H1 (cell line): Measurements from ENCODE around the gene DBNDD1. TPM values are rescaled to one million over a fixed set of nuclear protein-coding genes. Genes with fewer than 3 reads are reported as not detected.

Source experiments
- CTCF ChIA-PET: fragments of 300-600 bp; sonication (Branson Sonifier 250); formaldehyde crosslinking; loops from one replicate; lab custom pipeline; 2021; ENCODE audit not compliant: partially characterized antibody; lab: Charles Lee
- POLR2A ChIA-PET: fragments of 300-600 bp; sonication (Branson Sonifier 250); formaldehyde crosslinking; loops from one replicate; lab custom pipeline; 2021; ENCODE audit warnings: inconsistent platforms; ENCODE audit not compliant: partially characterized antibody; lab: Charles Lee
- DNase-seq, 2 experiments: peaks; one replicate each; pipeline versions ENCODE4 v3.0.0 to v3.0.0-alpha.2; 2010 to 2022; ENCODE audit warnings: low spot score in 2 of 2, low read depth in 1 of 2, mixed read lengths in 1 of 2
- FAIRE-seq: peaks from 2 replicates; lab custom pipeline; 2011; peaks lifted over from hg19 to GRCh38; lab: Jason Lieb, UNC
- H2AFZ ChIP-seq: 2 replicates; pipeline ENCODE4 v1.8.1; 2012; ENCODE audit warnings: low read length, inconsistent platforms
- H2AK5ac ChIP-seq: 2 replicates; pipeline ENCODE4 v1.6.1; 2013; ENCODE audit warnings: low read depth, low read length
- H2BK120ac ChIP-seq: replicated peaks from 2 replicates; pipeline ENCODE3; 2013; ENCODE audit warnings: low read depth, low read length, inconsistent platforms
- H2BK12ac ChIP-seq: 2 replicates; pipeline ENCODE4 v1.6.1; 2013; ENCODE audit warnings: low read depth, low read length
- H2BK15ac ChIP-seq: 2 replicates; pipeline ENCODE4 v1.6.1; 2013; ENCODE audit warnings: low read length
- H2BK20ac ChIP-seq: 2 replicates; pipeline ENCODE4 v1.6.1; 2013; ENCODE audit warnings: low read length
- H2BK5ac ChIP-seq: 2 replicates; pipeline ENCODE4 v1.6.1; 2013; ENCODE audit warnings: low read depth, low read length
- H3K14ac ChIP-seq: 2 replicates; pipeline ENCODE4 v1.6.1; 2013; ENCODE audit warnings: inconsistent platforms; ENCODE audit not compliant: insufficient read length
- H3K18ac ChIP-seq: 2 replicates; pipeline ENCODE4 v1.6.1; 2013; ENCODE audit warnings: low read length; ENCODE audit errors: extremely low read depth
- H3K23ac ChIP-seq: 2 replicates; pipeline ENCODE4 v1.6.1; 2013; ENCODE audit warnings: inconsistent platforms; ENCODE audit not compliant: insufficient read length
- H3K23me2 ChIP-seq: 2 replicates; pipeline ENCODE4 v1.6.1; 2013; ENCODE audit warnings: low read depth, low read length
- H3K27ac ChIP-seq: 2 replicates; pipeline ENCODE4 v1.6.1; 2011; ENCODE audit warnings: low read depth, low read length, inconsistent platforms
- H3K27me3 ChIP-seq, 4 experiments: replicated peaks in 1 of 4; 1 replicate in 1 of 4; 2 replicates in 3 of 4; pipeline versions ENCODE4 v1.6.1 to v1.8.1; 2011 to 2013; ENCODE audit warnings: low read length in 3 of 4, mild to moderate bottlenecking in 3 of 4, inconsistent platforms in 2 of 4, mixed read lengths in 2 of 4, moderate library complexity in 1 of 4; ENCODE audit not compliant: control insufficient read depth in 3 of 4, insufficient read depth in 3 of 4; ENCODE audit errors: extremely low read depth in 1 of 4
- H3K36me3 ChIP-seq, 4 experiments: 2 replicates each; pipeline versions ENCODE4 v1.6.1 to v1.8.1; 2011 to 2013; ENCODE audit warnings: mild to moderate bottlenecking in 4 of 4, low read length in 3 of 4, moderate library complexity in 2 of 4, control low read depth in 1 of 4, inconsistent platforms in 1 of 4; ENCODE audit not compliant: insufficient read depth in 4 of 4, control insufficient read depth in 2 of 4
- H3K4ac ChIP-seq: replicated peaks from 2 replicates; pipeline ENCODE3; 2013; ENCODE audit warnings: low read length, low read depth, mixed read lengths, inconsistent platforms; ENCODE audit not compliant: insufficient read length
- H3K4me1 ChIP-seq, 4 experiments: replicated peaks in 1 of 4; 1 replicate in 1 of 4; 2 replicates in 3 of 4; pipeline versions ENCODE4 v1.6.1 to v1.8.1; 2011 to 2013; ENCODE audit warnings: low read length in 3 of 4, inconsistent platforms in 2 of 4, mixed read lengths in 1 of 4; ENCODE audit not compliant: insufficient read depth in 4 of 4, control insufficient read depth in 3 of 4
- H3K4me2 ChIP-seq, 2 experiments: 2 replicates each; pipeline versions ENCODE4 v1.6.1 to v1.8.1; 2011 to 2013; ENCODE audit warnings: low read depth in 2 of 2, low read length in 2 of 2, control low read depth in 1 of 2, inconsistent platforms in 1 of 2, mild to moderate bottlenecking in 1 of 2; ENCODE audit not compliant: insufficient read depth in 1 of 2
- H3K4me3 ChIP-seq, 4 experiments: fragments of 200-600, 300-600 bp in 1 of 4; sonication (generic), shearing (Covaris generic), sonication (Bioruptor Twin) in 1 of 4; 2 replicates each; pipeline versions ENCODE4 v1.5.1 to v1.8.1; 2011 to 2016; ENCODE audit warnings: low read length in 4 of 4, low read depth in 3 of 4, control low read depth in 2 of 4, inconsistent platforms in 2 of 4, mild to moderate bottlenecking in 2 of 4, mixed read lengths in 1 of 4, moderate library complexity in 1 of 4; ENCODE audit not compliant: insufficient read depth in 2 of 4; ENCODE audit errors: extremely low read depth in 1 of 4
- H3K56ac ChIP-seq: replicated peaks from 2 replicates; pipeline ENCODE3; 2013; ENCODE audit warnings: low read depth, mild to moderate bottlenecking, mixed read lengths, low read length, inconsistent platforms; ENCODE audit not compliant: insufficient read length
- H3K79me1 ChIP-seq: 2 replicates; pipeline ENCODE4 v1.6.1; 2013; ENCODE audit warnings: low read depth, low read length, control low read depth
- H3K79me2 ChIP-seq, 2 experiments: 2 replicates each; pipeline versions ENCODE4 v1.6.1 to v1.8.1; 2012 to 2013; ENCODE audit warnings: low read length in 2 of 2, mild to moderate bottlenecking in 2 of 2, inconsistent platforms in 1 of 2; ENCODE audit not compliant: insufficient read depth in 2 of 2, control insufficient read depth in 1 of 2
- H3K9ac ChIP-seq, 4 experiments: replicated peaks in 1 of 4; 1 replicate in 1 of 4; 2 replicates in 3 of 4; pipeline versions ENCODE4 v1.6.1 to v1.8.1; 2011 to 2013; ENCODE audit warnings: low read depth in 3 of 4, low read length in 3 of 4, control low read depth in 2 of 4, mild to moderate bottlenecking in 2 of 4, moderate library complexity in 2 of 4, inconsistent platforms in 1 of 4; ENCODE audit errors: extremely low read depth in 1 of 4
- H3K9me3 ChIP-seq, 2 experiments: 2 replicates each; pipeline versions ENCODE4 v1.6.1 to v1.8.1; 2012 to 2013; ENCODE audit warnings: mild to moderate bottlenecking in 2 of 2, moderate library complexity in 2 of 2, control low read depth in 1 of 2, inconsistent platforms in 1 of 2, low read depth in 1 of 2, low read length in 1 of 2, mixed read lengths in 1 of 2; ENCODE audit not compliant: insufficient read depth in 2 of 2
- H4K20me1 ChIP-seq, 2 experiments: replicated peaks in 1 of 2; 2 replicates each; pipeline versions ENCODE3 to v1.8.1; 2011 to 2013; ENCODE audit warnings: inconsistent platforms in 2 of 2, low read length in 2 of 2, mild to moderate bottlenecking in 1 of 2; ENCODE audit not compliant: insufficient read depth in 2 of 2, control insufficient read depth in 1 of 2
- H4K5ac ChIP-seq: 2 replicates; pipeline ENCODE4 v1.6.1; 2013; ENCODE audit warnings: low read length, low read depth, mixed read lengths, inconsistent platforms; ENCODE audit not compliant: insufficient read length
- H4K8ac ChIP-seq: 2 replicates; pipeline ENCODE4 v1.8.0; 2013; ENCODE audit warnings: mild to moderate bottlenecking, moderate library complexity, low read length, inconsistent platforms; ENCODE audit not compliant: insufficient read depth; ENCODE audit errors: extremely low read depth
- H4K91ac ChIP-seq: replicated peaks from 2 replicates; pipeline ENCODE3; 2013; ENCODE audit warnings: low read length, mixed read lengths, inconsistent platforms; ENCODE audit not compliant: insufficient read length
- ASH2L ChIP-seq: fragments of 200-600, 300-600 bp; sonication (generic); IDR thresholded peaks from one replicate; pipeline ENCODE4 v1.7.1; 2017; ENCODE audit warnings: low read length
- CEBPB ChIP-seq: IDR thresholded peaks from 2 replicates; pipeline ENCODE4 v1.6.1; 2012; ENCODE audit warnings: low read depth, low read length
- CHD1 ChIP-seq: IDR thresholded peaks from 2 replicates; pipeline ENCODE4 v1.6.1; 2012; ENCODE audit warnings: low read depth, low read length, improper control_type of control experiment
- CTBP2 ChIP-seq: IDR thresholded peaks from 2 replicates; pipeline ENCODE4 v1.7.0; 2011; ENCODE audit warnings: borderline replicate concordance, mild to moderate bottlenecking, moderate library complexity, mixed read lengths, low read length; ENCODE audit not compliant: insufficient read depth, insufficient read length
- FOSL1 ChIP-seq: IDR thresholded peaks from 2 replicates; pipeline ENCODE4 v1.6.1; 2011; ENCODE audit warnings: mild to moderate bottlenecking, low read depth, low read length, moderate library complexity; ENCODE audit not compliant: insufficient read depth
- JUN ChIP-seq: IDR thresholded peaks from 2 replicates; pipeline ENCODE4 v1.6.1; 2011; ENCODE audit warnings: low read depth, mild to moderate bottlenecking, improper control_type of control experiment, low read length
- KDM4A ChIP-seq: IDR thresholded peaks from one replicate; pipeline ENCODE4 v1.7.1; 2012; ENCODE audit warnings: low read depth, mild to moderate bottlenecking, moderate library complexity, low read length, inconsistent platforms; ENCODE audit not compliant: severe bottlenecking
- KDM5A ChIP-seq: fragments of 200-600 bp; IDR thresholded peaks from 2 replicates; pipeline ENCODE4 v1.7.1; 2012; ENCODE audit warnings: mild to moderate bottlenecking, low read length, inconsistent platforms, mixed read lengths
- PHF8 ChIP-seq: fragments of 200-600 bp; sonication (generic); conservative IDR thresholded peaks from 2 replicates; pipeline ENCODE4 v1.7.1; 2012; ENCODE audit warnings: low read depth, mild to moderate bottlenecking, inconsistent platforms, low read length, moderate library complexity
- POLR2A ChIP-seq, 2 experiments: IDR thresholded peaks; 1 replicate in 1 of 2; 2 replicates in 1 of 2; pipeline ENCODE4 v1.6.1; 2011; ENCODE audit warnings: low read depth in 2 of 2, low read length in 2 of 2, mild to moderate bottlenecking in 2 of 2; ENCODE audit errors: control extremely low read depth in 1 of 2
- POU5F1 ChIP-seq: IDR thresholded peaks from 2 replicates; pipeline ENCODE4 v1.6.1; 2011; ENCODE audit warnings: low read depth, mild to moderate bottlenecking, low read length, moderate library complexity
- SP1 ChIP-seq: IDR thresholded peaks from 2 replicates; pipeline ENCODE4 v1.6.1; 2011; ENCODE audit warnings: low read depth, low read length
- SP4 ChIP-seq: IDR thresholded peaks from 2 replicates; pipeline ENCODE4 v1.6.1; 2012; ENCODE audit warnings: low read length, inconsistent platforms
- TBP ChIP-seq: IDR thresholded peaks from 2 replicates; pipeline ENCODE4 v1.6.1; 2011; ENCODE audit warnings: low read depth, low read length, improper control_type of control experiment
- YY1 ChIP-seq: IDR thresholded peaks from 2 replicates; pipeline ENCODE4 v1.6.1; 2011; ENCODE audit warnings: low read depth, mild to moderate bottlenecking, low read length
- WGBS, 2 experiments: shearing (Covaris generic) in 1 of 2; methylation state at CpG; one replicate each; pipeline versions ENCODE4 v1.1.6 to v1.1.7; 2013 to 2015; ENCODE audit warnings: low lambda C conversion rate in 2 of 2, mixed read lengths in 2 of 2, inconsistent platforms in 1 of 2, low coverage in 1 of 2, missing lambda C conversion rate in 1 of 2; ENCODE audit not compliant: insufficient replicate concordance in 2 of 2, insufficient coverage in 1 of 2, insufficient read length in 1 of 2; ENCODE audit errors: extremely low coverage in 1 of 2, missing lambda C conversion rate in 1 of 2; 5-methylcytosine and 5-hydroxymethylcytosine counted together
- polyA plus RNA-seq, 7 experiments: library from polyadenylated mRNA; depleted of rRNA in 3 of 7; stranded (reverse) in 5 of 7; unstranded in 2 of 7; fragments of >200 nt in 5 of 7; fragments of 200-250 nt in 2 of 7; gene quantifications; 1 replicate in 5 of 7; 2 replicates in 1 of 7; 4 replicates in 1 of 7; pipeline versions ENCODE4 v1.2.1 to v1.2.3, GENCODE V29; 2011 to 2013; ENCODE audit warnings: missing spikeins in 2 of 7, mixed read lengths in 2 of 7
- total RNA-seq: library from RNA; stranded (reverse); fragmentation: NEBNext Ultra II Directional; extraction: Animal tissue kit (Norgen Biotek cat#: 25700); gene quantifications from 2 replicates; pipeline ENCODE4 v1.2.1, GENCODE V29; 2021

The DBNDD1 gene
- total and polyA plus RNA-seq, 2 of the 8 experiments (the other 6 are each of a cell fraction or from before 2014, with no cell fraction given) = 69.9 to 92.6 TPM

GRCh38 chr16:89973235-89973634, 46.0 kb downstream of the DBNDD1 start:
- DNase-seq (no peak), FAIRE-seq (no peak)
- peaks cover 0 to 6% (median 0%) of the 10 kb centered on the region in 4 experiments; a peak in 2 of 7 replicates for H3K27me3 ChIP-seq
- no peak overlapping the region for H2AFZ ChIP-seq
- H3K14ac ChIP-seq = no peak overlapping the region
- H3K56ac ChIP-seq = peak overlapping the region; percentile 70
- peak overlapping the region; percentile 77 to 97 (median 94) for H3K4me3 ChIP-seq
- CTCF ChIA-PET = interaction anchor here (0.8 to 1.3 kb wide), 5 partner anchors 21 to 27 kb away, joined by 3 to 5 read pairs (median 3); no protein-coding TSS in a partner anchor
- peak overlapping the region; percentile 86 for H4K5ac ChIP-seq
- H2BK5ac ChIP-seq = peak overlapping the region; percentile 100
- H2BK15ac ChIP-seq = no peak overlapping the region
- no peak overlapping the region for H2AK5ac ChIP-seq
- H3K79me1 ChIP-seq = peaks cover 16% of the 10 kb centered on the region
- peaks cover 0 to 5% of the 10 kb centered on the region in 2 experiments for H4K20me1 ChIP-seq
- no peak overlapping the region for H3K23ac ChIP-seq
- WGBS, 2 experiments = 31% methylated on average over 14 of the region's 14 CpGs; no CpG with 5 or more reads in 1 of the 2 experiments
- H4K91ac ChIP-seq = peak overlapping the region; percentile 90
- H3K4ac ChIP-seq = peak overlapping the region; percentile 53
- peaks cover 10 to 11% of the 10 kb centered on the region in 2 experiments; a peak in 3 of 4 replicates for H3K9me3 ChIP-seq
- H3K23me2 ChIP-seq = peaks cover 11% of the 10 kb centered on the region
- H3K4me2 ChIP-seq = peak overlapping the region; percentile 88 to 95
- H2BK12ac ChIP-seq = no peak overlapping the region
- peaks cover 0 to 8% (median 3%) of the 10 kb centered on the region in 4 experiments; a peak in 3 of 7 replicates for H3K4me1 ChIP-seq
- H2BK20ac ChIP-seq = no peak overlapping the region
- peak overlapping the region; percentile 99; the same call in 1 of the 2 replicates for H3K27ac ChIP-seq
- H2BK120ac ChIP-seq = no peak overlapping the region
- H3K9ac ChIP-seq = peak overlapping the region; percentile 88 to 99 (median 99)
- POLR2A ChIA-PET = interaction anchor here (0.8 to 6.9 kb wide), 23 partner anchors 8 to 75 kb away, joined by 3 to 54 read pairs (median 5); partner anchors contain the start of genes DBNDD1 and TUBB3
- H3K18ac ChIP-seq = peak overlapping the region; percentile 93; the same call in 1 of the 2 replicates
- peaks cover 12 to 52% of the 10 kb centered on the region in 2 experiments for H3K79me2 ChIP-seq
- peak overlapping the region; percentile 100; the same call in 1 of the 2 replicates for H4K8ac ChIP-seq
- H3K36me3 ChIP-seq = peaks cover 6 to 11% (median 8%) of the 10 kb centered on the region in 4 experiments; a peak in 6 of 8 replicates
- TF ChIP-seq ASH2L (no peak), CEBPB (no peak), CHD1 (no peak), KDM4A (no peak), SP4 (no peak), YY1 (no peak), FOSL1 (no peak), PHF8 (no peak), JUN (no peak), POLR2A (IDR thresholded peaks at IDR 0.05; ENCODE audit: control extremely low read depth in 1 of 2, low read depth in 2 of 2, low read length in 2 of 2) (no peak), CTBP2 (no peak), POU5F1 (no peak), KDM5A (no peak), SP1 (no peak), TBP (no peak)
